ENCODE results near the gene RTN1. TPM values are rescaled to one million over a fixed set of nuclear protein-coding genes. Genes with fewer than 3 reads are reported as not detected.

The RTN1 gene
- total and polyA plus RNA-seq, 10 donors = 4.1 to 65.4 (median 40.1) TPM

DNA sequence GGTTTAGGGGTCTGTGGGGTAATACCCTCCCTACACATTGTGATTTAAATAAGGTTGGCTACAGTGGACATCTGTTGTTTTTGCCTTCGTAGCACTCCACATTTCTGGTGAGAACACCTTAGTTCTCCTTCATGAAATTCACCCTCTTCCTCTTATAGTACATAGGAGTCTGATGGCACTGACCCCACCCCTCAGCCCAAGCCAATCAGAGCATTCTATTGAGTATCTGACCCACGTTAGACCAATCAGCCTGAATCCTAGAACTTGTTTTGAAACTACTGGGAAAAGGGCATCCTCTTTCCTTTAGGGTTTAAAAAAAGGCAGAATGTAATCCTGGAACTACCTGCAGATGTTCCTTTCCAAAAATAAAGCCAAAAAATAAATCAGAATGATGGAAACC is 33.6 kb upstream of the RTN1 start:
- intact Hi-C loops (cut with DNase I; ENCODE audit: low total_unique reads) = no loop called here
- Histone ChIP-seq H3K9me3 (peaks cover 0 to 7% (median 3%) of the 10 kb centered on the region in 8 donors), H3K4me3 (no peak overlapping the region), H3K4me1 (no peaks in the 10 kb centered on the region), H3K27ac (no peak overlapping the region), H3K27me3 (replicated peaks in 1 of 7) (no peaks in the 10 kb centered on the region), H3K36me3 (no peaks in the 10 kb centered on the region)
- WGBS, 5 donors = 49 to 73% (median 65%) methylated on average over 2 of the region's 2 CpGs
- no peak for DNase-seq
- TF ChIP-seq POLR2AphosphoS5 (IDR thresholded peaks at IDR 0.05) (no peak), CTCF (IDR thresholded peaks at IDR 0.05 in 8 of 11, conservative IDR thresholded peaks at IDR 0.05 in 3 of 11) (no peak), POLR2A (IDR thresholded peaks at IDR 0.05) (no peak)

DNA sequence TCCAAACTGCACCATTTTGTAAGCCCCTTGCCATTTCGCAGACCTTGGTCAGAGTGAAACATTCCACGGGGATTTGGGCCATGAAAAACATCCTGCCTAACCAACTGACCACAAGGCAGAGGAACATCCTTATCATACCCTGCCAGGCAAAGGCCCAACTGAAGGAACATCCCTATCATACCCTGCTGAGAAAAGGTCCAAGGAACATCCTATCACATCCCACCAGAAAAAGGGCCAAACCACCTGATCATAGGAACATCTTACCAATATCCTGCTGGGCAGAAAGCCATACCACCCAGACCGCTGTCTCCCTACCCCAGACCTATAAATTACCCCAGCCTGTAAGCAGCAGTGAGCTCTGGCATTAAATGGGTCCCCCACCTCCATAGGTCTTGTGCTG is 30.0 kb upstream of the RTN1 start:
- no peak for DNase-seq
- Histone ChIP-seq H3K4me3 (no peak overlapping the region), H3K4me1 (peaks cover 0 to 7% (median 0%) of the 10 kb centered on the region in 6 donors), H3K27ac (no peak overlapping the region), H3K9me3 (peaks cover 0 to 7% (median 3%) of the 10 kb centered on the region in 8 donors), H3K27me3 (replicated peaks in 1 of 7) (peaks cover 0 to 13% (median 0%) of the 10 kb centered on the region in 7 donors), H3K36me3 (no peaks in the 10 kb centered on the region)
- WGBS, 5 donors = 68 to 83% (median 72%) methylated on average over 3 of the region's 3 CpGs
- TF ChIP-seq POLR2A (IDR thresholded peaks at IDR 0.05) = no peak
- no peak for TF ChIP-seq POLR2AphosphoS5 (IDR thresholded peaks at IDR 0.05)
- TF ChIP-seq CTCF (IDR thresholded peaks at IDR 0.05 in 8 of 11, conservative IDR thresholded peaks at IDR 0.05 in 3 of 11) = no peak
- intact Hi-C loops (cut with DNase I; ENCODE audit: low total_unique reads) = no loop called here

GRCh38 chr14:59897757-59898383 is 27.3 kb upstream of the RTN1 start:
- intact Hi-C loops (cut with DNase I; ENCODE audit: low total_unique reads) = no loop called here
- Histone ChIP-seq H3K36me3 (no peaks in the 10 kb centered on the region), H3K4me1 (peaks cover 0 to 7% (median 0%) of the 10 kb centered on the region in 6 donors), H3K27ac (no peak overlapping the region), H3K27me3 (replicated peaks in 1 of 7) (peaks cover 0 to 13% (median 0%) of the 10 kb centered on the region in 7 donors), H3K4me3 (no peak overlapping the region), H3K9me3 (peaks cover 0 to 7% (median 3%) of the 10 kb centered on the region in 8 donors)
- TF ChIP-seq CTCF (IDR thresholded peaks at IDR 0.05 in 8 of 11, conservative IDR thresholded peaks at IDR 0.05 in 3 of 11) = peak in 8 of 11 experiments; percentile 16 to 62 (median 42)
- TF ChIP-seq POLR2A (IDR thresholded peaks at IDR 0.05) = no peak
- no peak for TF ChIP-seq POLR2AphosphoS5 (IDR thresholded peaks at IDR 0.05)
- DNase-seq = no peak
- 30 to 47% (median 40%) methylated on average over 8 of the region's 8 CpGs for WGBS, 5 donors

DNA sequence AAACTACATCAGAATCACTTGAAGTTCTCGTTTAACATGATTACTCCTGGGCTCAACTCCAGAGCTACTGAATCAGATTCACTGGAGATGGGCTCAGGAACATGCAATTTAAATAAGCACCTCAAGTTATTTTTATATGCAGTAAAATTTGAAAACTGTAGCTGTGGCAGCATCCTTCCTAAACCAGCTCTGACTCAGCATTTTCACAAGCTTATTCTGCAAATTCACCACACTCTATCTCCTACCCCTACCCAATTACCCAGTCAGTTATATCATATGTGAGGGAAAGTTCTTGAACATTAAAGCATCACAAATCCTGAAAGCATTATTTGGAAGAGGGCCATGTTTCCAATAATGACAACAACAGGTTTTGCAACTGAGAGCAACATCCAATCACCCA is 25.1 kb upstream of the RTN1 start:
- H3K27ac ChIP-seq = no peak overlapping the region
- WGBS, 5 donors = 32 to 63% (median 41%) methylated on average over 1 of the region's 1 CpG
- intact Hi-C loops (cut with DNase I; ENCODE audit: low total_unique reads) = no loop called here
- no peaks in the 10 kb centered on the region for H3K36me3 ChIP-seq
- H3K4me3 ChIP-seq = no peak overlapping the region
- no peaks in the 10 kb centered on the region for H3K9me3 ChIP-seq
- peaks cover 0 to 13% (median 0%) of the 10 kb centered on the region in 7 donors for H3K27me3 ChIP-seq (replicated peaks in 1 of 7)
- peaks cover 0 to 7% (median 0%) of the 10 kb centered on the region in 6 donors for H3K4me1 ChIP-seq
- TF ChIP-seq CTCF (IDR thresholded peaks at IDR 0.05 in 8 of 11, conservative IDR thresholded peaks at IDR 0.05 in 3 of 11) = no peak
- TF ChIP-seq POLR2A (IDR thresholded peaks at IDR 0.05) = no peak
- no peak for TF ChIP-seq POLR2AphosphoS5 (IDR thresholded peaks at IDR 0.05)
- no peak for DNase-seq

All from spleen (tissue), 11 donors.